GM21786 (cell line): ENCODE measurements around the gene UNC93B1.
"Not testable (repeated sequence)": the region's sequence is repeated elsewhere in the genome, so short reads cannot be mapped to it uniquely, and the experiment has no call there.

Source experiments
- ATAC-seq: cut with Tn5 transposase; IDR thresholded peaks from one replicate; pipeline ENCODE4 v1.9.1; 2021; ENCODE audit not compliant: unreplicated experiment

Gene UNC93B1

GRCh38 chr11:68010090-68011041 is 6.5 kb upstream of the UNC93B1 start, which contains the start of gene ALDH3B1:
TSS of gene ALDH3B1 (plus strand) at chr11:68010327. CDS start at chr11:68015298, 4,971 bp downstream.
- no peak for ATAC-seq

DNA sequence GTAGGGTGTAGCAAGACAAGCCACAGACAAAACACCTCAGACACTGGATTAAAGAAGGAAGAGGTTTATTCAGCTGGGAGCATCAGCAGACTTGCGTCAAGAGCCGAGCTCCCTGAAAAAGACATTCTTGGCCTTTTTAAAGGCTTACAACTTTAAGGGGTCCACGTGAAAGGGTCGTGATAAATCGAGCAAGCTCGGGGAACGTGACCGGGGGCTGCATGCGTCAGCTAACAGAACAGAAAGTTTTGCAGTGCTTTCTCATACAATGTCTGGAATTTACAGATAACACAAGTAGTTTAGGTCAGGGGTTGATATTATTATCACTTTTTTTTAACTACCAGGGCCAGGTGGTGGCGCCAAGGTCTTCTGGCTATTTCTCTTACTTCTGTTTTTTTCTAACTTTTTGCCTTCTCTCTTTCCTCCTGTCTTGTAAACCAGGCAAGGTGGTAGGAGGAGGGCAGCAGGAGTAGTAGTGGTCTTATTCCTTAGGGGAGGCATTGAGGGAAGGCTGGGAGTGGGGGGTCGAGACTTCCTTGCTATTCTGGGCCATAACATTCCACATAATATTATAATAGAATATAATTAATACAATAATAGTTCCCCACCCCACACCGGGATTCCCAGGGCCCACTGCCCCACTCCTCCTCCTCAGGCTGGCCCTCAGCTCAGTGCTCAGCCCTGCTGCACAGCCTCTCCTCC is 5.6 kb upstream of the UNC93B1 start:
- ATAC-seq = no peak

DNA sequence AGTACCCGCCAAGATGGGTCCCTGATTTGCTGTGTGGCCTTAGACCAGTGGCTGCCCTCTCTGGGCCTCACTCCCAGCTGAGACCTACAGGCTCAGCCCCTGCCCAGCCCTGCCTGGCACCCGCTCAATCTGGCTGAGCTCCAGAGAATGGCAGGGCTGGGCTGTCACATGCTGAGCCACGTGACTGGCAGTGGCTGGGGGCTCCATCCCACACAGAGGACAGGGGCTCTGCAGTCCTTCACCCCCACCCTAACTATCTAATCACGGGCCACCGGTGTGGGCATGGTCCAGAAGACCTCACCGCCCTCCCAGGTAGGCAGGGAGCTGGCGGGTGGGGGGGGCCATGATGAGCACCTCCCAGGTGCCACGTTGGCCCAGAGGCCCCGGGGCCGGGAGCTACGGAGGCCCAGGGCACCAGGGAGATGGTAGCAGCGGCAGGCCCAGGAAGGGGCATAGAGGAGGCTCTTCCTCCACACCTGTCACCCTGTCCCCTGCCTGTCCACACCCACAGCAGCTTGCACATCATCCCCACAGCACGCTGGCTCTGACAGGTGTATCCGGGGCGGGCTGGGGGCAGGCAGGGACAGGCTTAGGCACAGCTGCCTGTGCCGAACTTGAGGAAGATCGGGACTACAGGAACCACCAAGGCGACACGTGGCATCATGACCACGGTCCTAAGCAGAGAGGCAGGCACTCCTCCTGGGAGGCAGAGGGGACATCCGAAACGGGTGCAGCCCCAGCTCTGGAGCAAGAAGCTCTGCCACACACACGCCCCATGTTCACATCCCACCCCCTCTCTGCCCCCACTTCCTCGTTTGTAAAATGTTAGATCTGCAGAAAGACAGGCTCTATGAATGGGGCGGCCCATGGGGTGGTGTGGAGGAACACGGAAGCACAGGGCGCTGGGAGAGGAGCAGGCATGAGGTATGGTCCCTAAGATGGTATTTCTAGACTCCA is 4.8 kb upstream of the UNC93B1 start:
- ATAC-seq = no peak

DNA sequence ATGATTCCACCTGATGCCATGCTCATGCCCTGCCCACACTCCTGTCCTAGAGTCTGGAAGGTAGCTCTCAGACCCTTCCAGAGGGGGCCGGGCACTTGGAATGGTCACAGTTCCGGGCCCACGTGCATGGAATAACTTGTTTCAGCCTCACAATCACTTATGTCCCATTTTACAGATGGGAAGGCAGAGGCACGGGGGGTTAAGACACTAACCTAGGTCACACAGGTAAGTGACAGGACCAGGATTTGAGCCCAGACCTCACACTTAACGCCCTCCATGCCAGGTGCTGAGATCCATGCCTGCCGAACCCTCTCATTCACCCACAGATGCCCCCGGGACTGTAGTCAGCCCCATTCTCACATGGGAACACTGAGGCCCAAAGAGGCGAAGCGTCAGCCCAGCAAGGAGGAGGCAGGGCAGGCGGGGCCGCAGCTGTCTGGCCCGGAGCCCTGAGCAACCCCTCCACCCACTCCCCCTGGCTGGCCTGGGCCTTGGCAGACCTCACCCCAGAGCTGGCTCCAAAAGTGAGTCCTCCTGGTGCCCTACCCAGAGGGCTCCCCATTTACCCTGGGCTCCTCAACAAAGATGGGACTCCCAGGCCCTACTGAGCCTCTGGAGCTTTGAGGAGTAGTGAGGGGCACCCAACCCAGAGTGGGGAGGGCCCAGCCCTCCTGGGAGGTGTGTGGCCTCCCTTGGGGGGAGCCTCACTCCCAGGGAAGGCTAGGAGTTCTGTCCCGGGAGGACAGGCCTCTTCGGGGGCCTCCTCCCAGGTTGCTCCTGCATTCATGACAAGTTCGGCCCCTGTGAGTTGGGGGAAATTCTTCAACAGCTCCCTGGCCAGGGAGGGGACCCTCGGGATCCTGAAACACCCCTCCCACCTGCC is 3.8 kb upstream of the UNC93B1 start:
- no peak for ATAC-seq

DNA sequence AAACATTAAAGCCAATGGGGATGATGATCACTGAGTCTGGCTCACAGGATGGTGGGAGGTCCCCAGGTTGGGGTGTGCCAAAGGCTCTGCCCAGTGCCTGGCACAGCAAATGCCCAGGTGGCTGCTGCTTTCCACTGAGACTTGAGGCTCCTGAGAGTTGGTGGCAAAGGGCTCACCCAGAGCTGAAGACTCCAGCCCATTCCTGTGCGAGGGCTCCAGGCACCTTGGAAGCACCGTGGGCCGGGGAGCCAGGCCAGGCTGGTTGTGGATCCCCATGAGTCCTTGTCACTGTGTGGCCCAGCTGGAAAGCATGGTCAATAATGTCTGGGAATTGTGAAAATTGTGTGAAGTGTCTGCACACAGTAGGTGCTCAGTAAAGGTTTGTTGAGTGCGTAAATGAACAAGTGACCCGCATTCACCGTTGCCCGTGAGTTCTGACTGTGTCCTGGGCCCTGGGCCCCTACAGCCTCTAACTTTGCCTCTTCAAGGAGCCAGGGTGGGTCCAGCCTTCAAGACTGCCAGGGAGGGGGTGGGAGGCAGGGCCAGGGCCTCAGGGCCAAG is 2.8 kb upstream of the UNC93B1 start:
- no peak for ATAC-seq

GRCh38 chr11:68004551-68005335 is 846 bp upstream of the UNC93B1 start:
- ATAC-seq = no peak

GRCh38 chr11:68002938-68003845 is 705 bp downstream of the UNC93B1 start:
- peak; percentile 33 for ATAC-seq

GRCh38 chr11:68002575-68002937 is 1.3 kb downstream of the UNC93B1 start:
- no peak for ATAC-seq

DNA sequence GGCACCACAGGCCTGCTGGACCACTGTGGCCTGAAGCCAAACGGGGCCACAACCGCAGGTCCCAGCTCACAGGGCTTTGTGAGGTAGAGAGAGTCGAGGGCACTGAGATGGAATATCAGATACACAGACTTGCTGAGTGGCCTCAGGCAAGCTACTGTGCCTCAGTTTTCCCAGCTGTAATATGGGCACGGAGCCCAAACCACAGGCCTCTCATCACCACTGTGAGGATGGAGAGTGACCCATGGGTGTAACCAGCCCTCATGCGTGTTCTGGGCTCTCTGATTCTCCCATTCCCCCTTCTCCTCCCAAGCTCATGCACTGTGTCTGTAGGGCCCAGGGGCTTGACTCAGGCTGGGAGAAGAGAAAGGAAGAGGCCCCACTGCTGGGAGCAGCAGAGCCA is 4.2 kb downstream of the UNC93B1 start:
- ATAC-seq = no peak

DNA sequence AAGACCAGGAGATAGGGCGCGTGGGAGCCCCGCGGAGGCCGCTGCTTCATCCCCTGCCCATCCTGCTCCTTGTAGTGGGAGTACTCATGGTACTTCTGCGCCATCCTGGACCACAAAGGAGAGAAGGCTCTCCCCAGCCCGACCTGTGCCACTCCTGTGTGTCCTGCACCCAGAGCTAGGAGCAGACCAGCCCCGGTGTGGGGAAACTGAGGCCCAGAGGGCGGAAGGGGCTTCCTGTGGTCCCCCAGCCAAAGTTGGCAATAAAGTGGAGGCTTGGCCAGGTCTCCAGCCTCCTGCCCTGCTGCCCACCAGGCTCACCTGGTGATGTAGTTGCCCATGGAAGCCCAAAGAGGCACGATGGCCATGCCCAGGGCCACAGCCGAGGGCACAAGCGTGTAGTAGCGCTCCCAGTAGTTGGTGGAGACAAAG is 4.7 kb downstream of the UNC93B1 start:
- no peak for ATAC-seq

DNA sequence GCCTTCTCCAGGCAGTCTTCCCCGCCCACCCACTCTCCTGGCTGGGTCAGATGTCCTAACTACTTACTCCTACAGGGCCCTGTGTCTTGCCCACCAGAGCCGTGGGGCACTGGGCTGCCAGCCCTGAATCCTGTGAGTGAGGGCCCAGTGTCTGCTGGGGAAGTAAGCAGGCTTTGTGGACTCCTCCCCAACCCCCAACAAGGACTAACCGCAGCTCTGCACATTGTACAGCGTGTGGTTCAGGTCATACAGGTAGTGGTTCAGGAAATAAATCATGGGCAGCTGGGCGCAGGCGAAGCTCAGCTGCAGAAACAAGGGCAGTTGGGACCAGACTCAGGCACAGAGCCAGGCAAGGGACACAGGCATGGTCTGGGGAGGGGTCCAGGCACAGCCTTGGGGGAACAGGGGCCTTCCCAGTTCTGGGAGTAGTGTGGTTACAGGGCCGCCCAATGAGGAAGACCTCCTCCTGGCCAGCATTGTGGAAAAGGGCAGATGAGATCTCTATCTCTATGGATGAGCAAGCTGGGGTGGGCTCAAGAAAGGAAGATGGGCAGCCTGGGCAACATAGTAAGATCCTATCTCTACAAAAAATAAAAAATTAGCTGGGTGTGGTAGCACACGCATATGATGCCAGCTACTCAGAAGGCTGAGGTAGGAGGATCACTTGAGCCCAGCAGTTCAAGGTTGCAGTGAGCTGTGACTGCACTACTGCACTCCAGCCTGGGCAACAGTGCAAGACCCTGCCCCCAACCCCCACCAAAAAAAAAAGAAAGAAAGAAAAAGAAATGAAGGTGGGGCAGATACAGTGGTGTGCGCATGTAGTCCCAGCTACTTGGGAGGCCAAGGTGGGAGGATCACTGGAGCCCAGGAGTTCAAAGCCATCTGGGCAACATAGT is 5.5 kb downstream of the UNC93B1 start:
- no peak for ATAC-seq

DNA sequence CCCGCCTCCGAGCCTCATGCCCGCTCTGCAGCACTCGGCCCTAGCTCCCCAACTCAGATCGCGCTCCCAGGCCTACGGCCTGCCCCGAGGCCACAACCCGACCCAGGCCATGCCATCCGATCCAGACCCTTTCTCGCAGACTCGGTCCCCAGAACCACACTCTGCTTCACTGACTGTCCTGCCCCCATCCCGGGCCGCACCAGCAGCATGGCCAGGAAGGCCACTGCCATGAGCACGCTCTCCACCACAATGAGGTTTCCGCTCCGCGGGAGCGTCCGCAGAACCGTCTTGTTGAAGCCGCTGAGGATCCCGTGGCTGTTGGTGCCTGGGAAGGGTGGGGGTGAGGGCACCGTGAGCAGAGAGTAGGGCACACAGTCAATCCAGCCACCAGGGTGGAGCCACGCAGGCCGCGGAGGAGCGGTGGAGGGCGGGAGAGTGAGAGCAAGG is 6.4 kb downstream of the UNC93B1 start:
- ATAC-seq = no peak

DNA sequence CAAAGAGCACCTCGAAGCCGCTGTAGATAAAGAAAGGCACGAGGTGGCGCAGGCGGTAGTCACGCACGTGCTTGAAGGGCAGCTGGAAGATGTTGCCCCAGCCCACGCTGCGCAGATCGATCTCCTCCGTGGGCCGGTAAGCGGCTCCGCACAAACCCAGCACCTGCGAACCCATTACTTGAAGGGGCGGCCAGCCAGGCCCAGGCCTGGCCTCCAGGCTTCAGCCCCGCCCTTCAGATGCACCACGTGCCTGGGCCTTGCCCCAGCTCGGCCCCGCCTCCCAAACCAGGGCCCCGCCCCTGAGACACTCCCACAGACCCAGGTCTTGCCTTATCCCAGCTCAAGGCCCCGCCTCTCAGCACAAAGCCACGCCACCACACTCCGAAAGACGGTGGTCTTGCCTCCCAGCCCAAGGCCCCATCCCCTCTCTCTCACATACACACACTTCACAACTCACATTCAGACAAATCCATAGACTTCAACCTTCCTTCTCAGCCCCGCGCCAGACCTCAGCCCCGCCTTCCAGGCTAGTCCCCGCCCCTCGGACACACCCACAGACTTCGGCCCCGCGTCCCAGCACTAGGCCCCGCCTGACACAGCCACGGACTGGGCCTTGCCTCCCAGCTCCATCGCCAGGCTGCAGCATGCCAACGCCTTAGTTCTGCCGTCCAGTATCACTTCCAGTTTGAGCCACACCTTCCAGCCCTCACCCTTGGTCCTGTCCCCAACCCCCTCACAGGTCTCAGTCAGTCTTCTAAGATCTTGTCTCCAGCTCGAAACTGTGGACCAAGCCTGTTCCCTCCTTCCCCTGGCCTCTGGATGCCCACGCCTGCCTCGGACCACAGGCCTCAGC is 7.0 kb downstream of the UNC93B1 start:
- ATAC-seq = no peak

GRCh38 chr11:67996051-67996450 is 7.8 kb downstream of the UNC93B1 start:
- ATAC-seq = no peak

DNA sequence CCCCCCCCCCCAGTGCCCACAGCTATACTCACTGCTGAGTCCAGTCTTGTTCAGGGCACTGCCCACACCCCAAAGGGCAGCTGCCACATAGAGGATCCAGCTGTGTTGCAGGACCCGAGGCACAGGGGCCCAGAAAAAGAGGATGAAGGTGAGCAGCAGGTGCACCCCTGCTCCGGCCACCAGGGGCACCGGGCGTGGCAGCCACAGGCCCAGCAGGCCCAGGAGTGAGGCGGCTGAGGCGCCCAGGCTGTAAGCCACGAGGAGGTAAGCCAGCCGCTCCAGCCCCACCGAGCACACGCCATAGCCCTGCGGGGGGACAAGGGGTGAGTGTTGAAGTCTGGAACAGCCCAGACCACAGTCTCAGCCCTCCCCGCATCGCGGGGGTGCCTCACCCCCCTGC is 8.3 kb downstream of the UNC93B1 start:
- ATAC-seq = not testable (repeated sequence)

- ATAC-seq = not testable (repeated sequence)
These were observed 8.8 kb downstream of the UNC93B1 start for GRCh38 chr11:67995129-67995528.
